GM23338 (cell line): ENCODE measurements around the gene COL26A1.

Experiments
- CREB1 ChIP-seq: fragments of 250-450 bp; sonication (Bioruptor Pico); IDR thresholded peaks from 2 replicates; pipeline ENCODE4 v1.5.0; 2020; ENCODE audit warnings: low read depth, mild to moderate bottlenecking, moderate library complexity
- EZH2 ChIP-seq: fragments of 200-600 bp; sonication (generic); IDR thresholded peaks from one replicate; pipeline ENCODE4 v1.8.0; 2017; ENCODE audit warnings: antibody characterized with exemption, mild to moderate bottlenecking, low read depth; ENCODE audit not compliant: unreplicated experiment
- EZH2phosphoT487 ChIP-seq: fragments of 200-600 bp; sonication (generic); IDR thresholded peaks from one replicate; pipeline ENCODE4 v1.8.1; 2018; ENCODE audit warnings: antibody characterized with exemption; ENCODE audit not compliant: unreplicated experiment
- JUNB ChIP-seq: IDR thresholded peaks from one replicate; pipeline ENCODE4 v1.6.1; 2016; ENCODE audit warnings: antibody characterized with exemption; ENCODE audit not compliant: unreplicated experiment
- POLR2AphosphoS5 ChIP-seq: IDR thresholded peaks from 2 replicates; pipeline ENCODE4 v1.6.1; 2016; ENCODE audit warnings: antibody characterized with exemption, low read depth
- STAT1 ChIP-seq: IDR thresholded peaks from one replicate; pipeline ENCODE4 v1.6.1; 2016; ENCODE audit warnings: antibody characterized with exemption; ENCODE audit not compliant: unreplicated experiment
- ZNF114 ChIP-seq: fragments of 250-450 bp; sonication (Bioruptor Pico); IDR thresholded peaks from 2 replicates; pipeline ENCODE4 v1.5.0; 2020; ENCODE audit warnings: mild to moderate bottlenecking, moderate library complexity
- TF ChIP-seq, protein P1 (sequence below), 2 experiments: fragments of 200-600 bp in 1 of 2; sonication (generic) in 1 of 2; conservative IDR thresholded peaks; 2 replicates each; pipeline versions ENCODE4 v1.5.1 to v1.6.1; 2016 to 2017; ENCODE audit warnings: antibody characterized with exemption in 2 of 2, low read depth in 2 of 2, mild to moderate bottlenecking in 2 of 2, moderate library complexity in 1 of 2
- TF ChIP-seq, protein P2 (sequence below): IDR thresholded peaks from one replicate; pipeline ENCODE4 v1.6.1; 2018; ENCODE audit warnings: antibody characterized with exemption; ENCODE audit not compliant: unreplicated experiment
- TF ChIP-seq, protein P3 (sequence below): IDR thresholded peaks from 2 replicates; pipeline ENCODE4 v1.6.1; 2016; ENCODE audit warnings: antibody characterized with exemption

DNA sequence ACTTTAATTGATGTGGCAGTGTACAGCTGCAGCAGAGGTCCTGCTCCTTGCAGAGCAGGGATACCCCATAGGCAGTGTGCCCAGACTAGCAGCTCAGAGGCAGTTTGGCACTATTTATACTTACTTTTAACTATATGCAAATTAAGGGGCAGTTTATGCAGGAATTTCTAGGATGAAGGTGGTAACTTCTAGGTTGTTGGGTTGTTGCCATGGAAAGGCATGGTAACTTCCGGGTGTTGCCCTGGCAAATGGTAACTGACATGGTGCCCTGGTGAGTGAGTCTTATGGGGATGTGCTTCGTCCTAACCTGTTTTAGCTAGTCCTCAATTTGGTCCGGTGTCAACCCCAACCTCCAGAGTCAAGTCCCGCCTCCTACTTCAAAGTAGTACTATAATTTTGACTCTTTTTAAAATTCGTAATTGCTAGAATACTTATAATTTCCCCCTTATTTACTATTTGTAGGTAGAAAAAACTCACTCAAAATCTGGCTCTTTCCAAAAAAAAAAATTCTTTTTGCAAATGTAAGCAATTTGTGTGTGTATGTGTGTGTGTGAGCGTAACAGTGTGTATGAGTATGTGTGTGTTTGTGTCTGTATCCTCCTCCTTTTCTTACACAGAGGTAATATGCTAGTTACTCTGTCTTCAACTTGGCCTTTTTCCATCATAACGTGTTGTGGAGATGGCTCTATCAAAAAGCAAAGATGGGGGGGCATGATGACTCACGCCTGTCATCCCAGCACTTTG lies 5.9 kb downstream of the COL26A1 start:
- TF ChIP-seq, protein P1, sequence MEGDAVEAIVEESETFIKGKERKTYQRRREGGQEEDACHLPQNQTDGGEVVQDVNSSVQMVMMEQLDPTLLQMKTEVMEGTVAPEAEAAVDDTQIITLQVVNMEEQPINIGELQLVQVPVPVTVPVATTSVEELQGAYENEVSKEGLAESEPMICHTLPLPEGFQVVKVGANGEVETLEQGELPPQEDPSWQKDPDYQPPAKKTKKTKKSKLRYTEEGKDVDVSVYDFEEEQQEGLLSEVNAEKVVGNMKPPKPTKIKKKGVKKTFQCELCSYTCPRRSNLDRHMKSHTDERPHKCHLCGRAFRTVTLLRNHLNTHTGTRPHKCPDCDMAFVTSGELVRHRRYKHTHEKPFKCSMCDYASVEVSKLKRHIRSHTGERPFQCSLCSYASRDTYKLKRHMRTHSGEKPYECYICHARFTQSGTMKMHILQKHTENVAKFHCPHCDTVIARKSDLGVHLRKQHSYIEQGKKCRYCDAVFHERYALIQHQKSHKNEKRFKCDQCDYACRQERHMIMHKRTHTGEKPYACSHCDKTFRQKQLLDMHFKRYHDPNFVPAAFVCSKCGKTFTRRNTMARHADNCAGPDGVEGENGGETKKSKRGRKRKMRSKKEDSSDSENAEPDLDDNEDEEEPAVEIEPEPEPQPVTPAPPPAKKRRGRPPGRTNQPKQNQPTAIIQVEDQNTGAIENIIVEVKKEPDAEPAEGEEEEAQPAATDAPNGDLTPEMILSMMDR (conservative IDR thresholded peaks at IDR 0.05; ENCODE audit: low read depth in 2 of 2), result no peak
- no peak for TF ChIP-seq POLR2AphosphoS5
- no peak for TF ChIP-seq EZH2
- TF ChIP-seq, protein P2, sequence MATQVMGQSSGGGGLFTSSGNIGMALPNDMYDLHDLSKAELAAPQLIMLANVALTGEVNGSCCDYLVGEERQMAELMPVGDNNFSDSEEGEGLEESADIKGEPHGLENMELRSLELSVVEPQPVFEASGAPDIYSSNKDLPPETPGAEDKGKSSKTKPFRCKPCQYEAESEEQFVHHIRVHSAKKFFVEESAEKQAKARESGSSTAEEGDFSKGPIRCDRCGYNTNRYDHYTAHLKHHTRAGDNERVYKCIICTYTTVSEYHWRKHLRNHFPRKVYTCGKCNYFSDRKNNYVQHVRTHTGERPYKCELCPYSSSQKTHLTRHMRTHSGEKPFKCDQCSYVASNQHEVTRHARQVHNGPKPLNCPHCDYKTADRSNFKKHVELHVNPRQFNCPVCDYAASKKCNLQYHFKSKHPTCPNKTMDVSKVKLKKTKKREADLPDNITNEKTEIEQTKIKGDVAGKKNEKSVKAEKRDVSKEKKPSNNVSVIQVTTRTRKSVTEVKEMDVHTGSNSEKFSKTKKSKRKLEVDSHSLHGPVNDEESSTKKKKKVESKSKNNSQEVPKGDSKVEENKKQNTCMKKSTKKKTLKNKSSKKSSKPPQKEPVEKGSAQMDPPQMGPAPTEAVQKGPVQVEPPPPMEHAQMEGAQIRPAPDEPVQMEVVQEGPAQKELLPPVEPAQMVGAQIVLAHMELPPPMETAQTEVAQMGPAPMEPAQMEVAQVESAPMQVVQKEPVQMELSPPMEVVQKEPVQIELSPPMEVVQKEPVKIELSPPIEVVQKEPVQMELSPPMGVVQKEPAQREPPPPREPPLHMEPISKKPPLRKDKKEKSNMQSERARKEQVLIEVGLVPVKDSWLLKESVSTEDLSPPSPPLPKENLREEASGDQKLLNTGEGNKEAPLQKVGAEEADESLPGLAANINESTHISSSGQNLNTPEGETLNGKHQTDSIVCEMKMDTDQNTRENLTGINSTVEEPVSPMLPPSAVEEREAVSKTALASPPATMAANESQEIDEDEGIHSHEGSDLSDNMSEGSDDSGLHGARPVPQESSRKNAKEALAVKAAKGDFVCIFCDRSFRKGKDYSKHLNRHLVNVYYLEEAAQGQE, result no peak
- no peak for TF ChIP-seq EZH2phosphoT487
- no peak for TF ChIP-seq CREB1 (CRISPR knock-in tag)
- TF ChIP-seq JUNB, result no peak
- no peak for TF ChIP-seq STAT1
- TF ChIP-seq, protein P3, sequence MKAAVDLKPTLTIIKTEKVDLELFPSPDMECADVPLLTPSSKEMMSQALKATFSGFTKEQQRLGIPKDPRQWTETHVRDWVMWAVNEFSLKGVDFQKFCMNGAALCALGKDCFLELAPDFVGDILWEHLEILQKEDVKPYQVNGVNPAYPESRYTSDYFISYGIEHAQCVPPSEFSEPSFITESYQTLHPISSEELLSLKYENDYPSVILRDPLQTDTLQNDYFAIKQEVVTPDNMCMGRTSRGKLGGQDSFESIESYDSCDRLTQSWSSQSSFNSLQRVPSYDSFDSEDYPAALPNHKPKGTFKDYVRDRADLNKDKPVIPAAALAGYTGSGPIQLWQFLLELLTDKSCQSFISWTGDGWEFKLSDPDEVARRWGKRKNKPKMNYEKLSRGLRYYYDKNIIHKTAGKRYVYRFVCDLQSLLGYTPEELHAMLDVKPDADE, result no peak
- TF ChIP-seq ZNF114, result no peak
